Skeletal muscle satellite cell (primary cell): ENCODE results near the gene CHMP3. TPM values are rescaled to one million over a fixed set of nuclear protein-coding genes. Genes with fewer than 3 reads are reported as not detected.
A peak's percentile ranks its signal among the peaks of the same experiment; 100 is the strongest.
"Not testable (repeated sequence)": the region's sequence is repeated elsewhere in the genome, so short reads cannot be mapped to it uniquely, and the experiment has no call there.

Experiments
- H3K27me3 ChIP-seq: 2 replicates; pipeline ENCODE4 v1.7.0; 2013; ENCODE audit warnings: low read length; ENCODE audit not compliant: control insufficient read depth, insufficient read depth
- H3K36me3 ChIP-seq: 2 replicates; pipeline ENCODE4 v1.7.0; 2013; ENCODE audit warnings: mild to moderate bottlenecking, control low read depth, low read length; ENCODE audit not compliant: insufficient read depth
- H3K4me1 ChIP-seq: 2 replicates; pipeline ENCODE4 v1.7.0; 2013; ENCODE audit warnings: low read length; ENCODE audit not compliant: control insufficient read depth, insufficient read depth
- H3K4me2 ChIP-seq: 2 replicates; pipeline ENCODE4 v1.7.0; 2013; ENCODE audit warnings: mild to moderate bottlenecking, low read length
- H3K4me3 ChIP-seq: 2 replicates; pipeline ENCODE4 v1.7.0; 2013; ENCODE audit warnings: low read length
- H3K9ac ChIP-seq: 2 replicates; pipeline ENCODE4 v1.7.0; 2013; ENCODE audit warnings: mild to moderate bottlenecking, low read depth, low read length, moderate library complexity
- H3K9me3 ChIP-seq: replicated peaks from 2 replicates; pipeline ENCODE4 v1.7.0; 2013; ENCODE audit warnings: mild to moderate bottlenecking, control low read depth, low read length
- total RNA-seq: library from RNA; depleted of rRNA; stranded (reverse); fragments of >200 nt; gene quantifications from 2 replicates; pipeline ENCODE4 v1.2.3, GENCODE V29; 2012; rRNA removed

The CHMP3 gene
- 43.7 and 45.6 TPM in 2 replicates for total RNA-seq

GRCh38 chr2:86562922-86563649, at the start of gene CHMP3:
Gene CHMP3, minus strand, starts transcription at chr2:86563443. Its CDS starts 95 bp downstream, at chr2:86563348.
- Histone ChIP-seq H3K9ac (peak within 1 kb of the TSS; percentile 98), H3K4me3 (peak within 1 kb of the TSS; percentile 96), H3K36me3 (no peaks in the 10 kb centered on the region), H3K9me3 (no peaks in the 10 kb centered on the region), H3K27me3 (no peaks in the 10 kb centered on the region), H3K4me1 (peaks cover 12% of the 10 kb centered on the region), H3K4me2 (peak within 1 kb of the TSS; percentile 85)

GRCh38 chr2:86610871-86611270, 47.6 kb upstream of the CHMP3 start:
- Histone ChIP-seq H3K27me3 (no peaks in the 10 kb centered on the region), H3K9me3 (no peaks in the 10 kb centered on the region), H3K4me1 (no peaks in the 10 kb centered on the region), H3K36me3 (peaks cover 39% of the 10 kb centered on the region), H3K9ac (no peak overlapping the region), H3K4me2 (no peak overlapping the region), H3K4me3 (no peak overlapping the region)

- Histone ChIP-seq H3K9me3 (no peaks in the 10 kb centered on the region), H3K4me3 (no peak overlapping the region), H3K4me1 (no peaks in the 10 kb centered on the region), H3K36me3 (peaks cover 45% of the 10 kb centered on the region), H3K9ac (no peak overlapping the region), H3K27me3 (no peaks in the 10 kb centered on the region), H3K4me2 (no peak overlapping the region)
Measured at GRCh38 chr2:86608832-86609410, 45.7 kb upstream of the CHMP3 start.

- H3K4me1 ChIP-seq: no peaks in the 10 kb centered on the region
- H3K9ac ChIP-seq: no peak overlapping the region
- no peaks in the 10 kb centered on the region for H3K9me3 ChIP-seq
- H3K4me2 ChIP-seq: no peak overlapping the region
- no peaks in the 10 kb centered on the region for H3K27me3 ChIP-seq
- H3K36me3 ChIP-seq: peaks cover 24% of the 10 kb centered on the region
- H3K4me3 ChIP-seq: no peak overlapping the region
Measured at GRCh38 chr2:86603905-86604304, 40.7 kb upstream of the CHMP3 start.

- no peaks in the 10 kb centered on the region for H3K36me3 ChIP-seq
- H3K4me2 ChIP-seq: no peak overlapping the region
- no peaks in the 10 kb centered on the region for H3K9me3 ChIP-seq
- H3K9ac ChIP-seq: no peak overlapping the region
- no peaks in the 10 kb centered on the region for H3K4me1 ChIP-seq
- H3K27me3 ChIP-seq: no peaks in the 10 kb centered on the region
- no peak overlapping the region for H3K4me3 ChIP-seq
Measured at GRCh38 chr2:86598966-86599365, 35.7 kb upstream of the CHMP3 start.

- H3K4me3 ChIP-seq: no peak overlapping the region
- no peak overlapping the region for H3K9ac ChIP-seq
- H3K36me3 ChIP-seq: no peaks in the 10 kb centered on the region
- no peaks in the 10 kb centered on the region for H3K4me1 ChIP-seq
- no peaks in the 10 kb centered on the region for H3K9me3 ChIP-seq
- no peaks in the 10 kb centered on the region for H3K27me3 ChIP-seq
- no peak overlapping the region for H3K4me2 ChIP-seq
Measured at GRCh38 chr2:86596118-86596517, 32.9 kb upstream of the CHMP3 start.

GRCh38 chr2:86593266-86593665, 30.0 kb upstream of the CHMP3 start:
- Histone ChIP-seq H3K9ac (no peak overlapping the region), H3K4me2 (no peak overlapping the region), H3K27me3 (peaks cover 5% of the 10 kb centered on the region), H3K4me1 (no peaks in the 10 kb centered on the region), H3K36me3 (no peaks in the 10 kb centered on the region), H3K9me3 (no peaks in the 10 kb centered on the region), H3K4me3 (no peak overlapping the region)

- H3K9me3 ChIP-seq: no peaks in the 10 kb centered on the region
- H3K4me3 ChIP-seq: no peak overlapping the region
- H3K4me1 ChIP-seq: no peaks in the 10 kb centered on the region
- no peaks in the 10 kb centered on the region for H3K36me3 ChIP-seq
- H3K27me3 ChIP-seq: peaks cover 7% of the 10 kb centered on the region
- H3K4me2 ChIP-seq: no peak overlapping the region
- no peak overlapping the region for H3K9ac ChIP-seq
Measured at GRCh38 chr2:86592547-86593230, 29.4 kb upstream of the CHMP3 start.

GRCh38 chr2:86589701-86590100, 26.5 kb upstream of the CHMP3 start:
- H3K9me3 ChIP-seq, H3K4me1 ChIP-seq, H3K9ac ChIP-seq, H3K36me3 ChIP-seq, H3K4me2 ChIP-seq, H3K27me3 ChIP-seq, H3K4me3 ChIP-seq: not testable (repeated sequence)

- Histone ChIP-seq H3K9me3 (no peaks in the 10 kb centered on the region), H3K36me3 (no peaks in the 10 kb centered on the region), H3K9ac (no peak overlapping the region), H3K27me3 (peaks cover 7% of the 10 kb centered on the region), H3K4me2 (no peak overlapping the region), H3K4me3 (no peak overlapping the region), H3K4me1 (no peaks in the 10 kb centered on the region)
Measured at GRCh38 chr2:86584151-86584913, 21.1 kb upstream of the CHMP3 start.

GRCh38 chr2:86580560-86580959, 17.3 kb upstream of the CHMP3 start:
- H3K27me3 ChIP-seq: no peaks in the 10 kb centered on the region
- H3K4me3 ChIP-seq: no peak overlapping the region
- no peaks in the 10 kb centered on the region for H3K9me3 ChIP-seq
- no peaks in the 10 kb centered on the region for H3K36me3 ChIP-seq
- no peak overlapping the region for H3K4me2 ChIP-seq
- no peaks in the 10 kb centered on the region for H3K4me1 ChIP-seq
- no peak overlapping the region for H3K9ac ChIP-seq
